HUDEP-2 (cell line): Measurements from ENCODE around the gene FER.
"Not testable (repeated sequence)": the region's sequence is repeated elsewhere in the genome, so short reads cannot be mapped to it uniquely, and the experiment has no call there.

ENCODE experiments used
- DNase-seq, 76 experiments: peaks; one replicate each; lab custom pipeline; 2025; ENCODE audit not compliant: unreplicated experiment in 76 of 76; lab: John Stamatoyannopoulos, UW

Gene FER

GRCh38 chr5:109027983-109028607 lies 280.4 kb downstream of the FER start:
- DNase-seq, result no peak

DNA sequence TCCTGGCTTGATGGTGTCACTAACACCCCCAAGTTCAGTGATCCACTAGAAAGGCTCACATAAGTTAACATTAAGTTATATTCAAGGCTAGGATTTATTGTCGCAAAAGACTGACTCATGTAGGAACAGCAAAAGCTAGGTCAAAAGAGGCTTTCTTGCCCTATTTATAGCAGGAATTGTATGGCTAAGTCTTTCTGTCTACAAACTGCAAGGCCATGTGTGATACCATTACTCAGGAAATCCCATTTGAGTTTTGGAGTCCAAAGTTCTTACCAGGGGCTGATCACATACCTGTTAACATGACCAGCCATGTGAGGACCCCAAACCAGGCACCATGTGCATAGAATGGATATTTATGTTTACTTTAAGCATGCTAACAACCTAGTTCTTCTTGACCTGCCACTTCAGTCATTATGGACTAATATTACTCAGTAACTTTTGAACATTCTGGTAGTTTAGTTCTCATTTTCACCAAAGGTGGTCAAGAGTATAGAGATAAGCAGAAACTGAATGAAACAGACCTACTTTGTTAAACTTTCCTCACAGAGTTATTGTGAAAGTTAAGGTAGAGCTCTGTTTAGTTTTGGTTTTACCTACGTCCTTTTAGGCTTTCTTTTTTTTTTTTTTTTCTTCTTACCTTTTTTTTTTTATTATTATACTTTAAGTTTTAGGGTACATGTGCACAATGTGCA lies 281.1 kb downstream of the FER start:
- DNase-seq, result no peak

GRCh38 chr5:109029847-109030246 lies 282.1 kb downstream of the FER start:
- no peak for DNase-seq

DNA sequence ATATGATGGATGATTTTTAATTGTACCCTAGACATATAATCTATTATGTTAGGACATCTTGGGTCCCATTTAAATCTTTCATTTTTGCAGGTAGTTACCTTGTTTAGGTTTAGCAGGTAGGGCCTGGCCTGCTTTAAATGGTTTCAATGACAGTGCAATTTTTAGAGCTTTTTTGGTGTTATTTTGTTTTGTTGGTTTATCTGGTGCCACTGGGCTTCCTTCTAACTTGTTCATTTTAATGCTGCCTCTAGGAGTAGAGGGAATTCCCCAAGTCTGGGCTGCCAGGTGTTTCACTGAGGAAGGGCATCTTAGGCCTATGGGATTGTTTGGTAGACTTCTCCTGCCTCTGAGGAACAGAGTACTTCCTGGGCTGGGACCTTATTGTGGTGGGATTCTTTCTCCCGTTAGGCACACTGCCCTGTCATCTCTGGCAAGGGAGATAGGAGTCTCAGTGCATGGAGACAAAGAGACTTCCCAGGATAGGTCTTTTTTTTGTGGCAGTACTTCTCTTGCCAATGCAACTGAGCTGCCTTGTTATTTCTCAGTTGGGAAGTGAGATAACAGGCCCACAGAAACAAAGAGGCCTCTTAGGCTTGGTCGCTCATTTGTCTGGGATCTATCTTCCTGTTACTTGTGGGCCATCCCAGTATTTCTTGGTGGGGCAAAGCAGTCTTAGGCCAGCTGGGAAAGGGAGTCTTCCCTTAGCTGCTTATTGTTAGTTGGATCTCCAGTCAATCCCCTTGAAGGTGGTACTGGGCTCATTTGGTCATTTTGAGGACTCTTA lies 282.9 kb downstream of the FER start:
- DNase-seq, result no peak

- no peak for DNase-seq
Measured at GRCh38 chr5:109034306-109034705, 286.6 kb downstream of the FER start.

DNA sequence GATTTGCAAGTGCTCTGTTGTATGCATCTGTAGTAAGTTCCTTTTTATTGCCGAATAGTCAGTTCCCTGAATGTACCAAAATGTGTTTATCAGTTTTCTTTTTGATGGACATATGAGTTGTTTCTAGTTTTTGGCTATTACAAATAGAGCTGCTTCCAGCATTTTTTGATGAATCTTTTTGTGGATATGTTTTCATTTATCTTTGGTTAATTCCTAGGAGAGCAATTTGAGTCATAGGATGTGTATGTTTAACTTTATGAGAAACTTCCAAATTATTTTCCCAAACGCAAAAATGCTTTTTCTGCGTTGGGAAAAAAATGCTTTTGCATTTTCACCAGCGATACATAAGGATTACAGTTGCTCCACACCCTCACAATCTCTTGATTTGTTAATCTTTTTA lies 287.7 kb downstream of the FER start:
- DNase-seq, result no peak

DNA sequence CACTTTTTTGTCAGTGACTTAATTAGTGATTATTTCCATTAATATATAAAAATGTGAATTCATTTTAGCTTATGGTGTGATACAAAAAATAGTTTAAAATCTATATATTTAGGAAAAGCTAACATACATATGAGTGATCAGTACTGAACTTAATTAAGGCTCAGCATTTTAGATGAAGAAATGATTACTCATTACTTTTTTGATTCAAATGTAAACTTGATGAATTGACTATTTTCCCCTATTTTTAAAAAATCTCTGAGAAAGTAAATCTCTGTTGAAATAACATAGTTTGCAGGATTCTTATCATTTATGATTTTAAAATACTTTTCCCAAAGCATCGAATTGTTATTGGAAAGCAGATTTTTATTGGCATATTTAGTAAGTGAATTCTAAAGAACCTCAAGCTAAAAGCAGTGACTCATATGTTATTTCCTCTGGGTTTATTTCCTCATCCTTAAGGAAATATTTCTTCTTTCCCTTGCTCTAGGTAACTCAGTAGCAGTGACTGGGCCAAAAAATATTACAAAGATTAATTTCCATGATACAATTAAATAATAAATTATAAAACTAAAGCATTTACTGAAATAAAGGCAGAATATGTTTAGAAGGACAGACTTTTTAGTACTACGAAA lies 290.6 kb downstream of the FER start:
- no peak for DNase-seq

GRCh38 chr5:109041317-109041716 lies 293.6 kb downstream of the FER start:
- no peak for DNase-seq

- no peak for DNase-seq
Measured at GRCh38 chr5:109045710-109046109, 298.0 kb downstream of the FER start.

DNA sequence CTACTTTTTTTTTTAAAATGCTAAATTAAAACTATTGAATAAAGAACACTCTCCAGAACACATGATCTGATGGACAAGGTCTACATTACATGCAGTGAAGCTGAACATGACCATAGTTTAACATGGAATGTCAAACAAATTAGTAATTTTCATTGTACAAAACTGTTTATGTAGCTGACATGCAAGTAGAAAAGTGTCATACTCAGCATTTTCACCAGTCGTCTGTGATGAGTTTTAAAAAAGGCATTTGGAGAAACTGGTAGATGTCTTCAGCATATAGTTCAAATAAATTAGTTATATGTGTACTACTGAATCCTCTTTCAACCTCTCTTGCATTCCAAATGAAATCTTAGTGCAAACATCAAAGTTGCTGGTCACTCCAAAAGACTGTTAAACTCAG lies 301.9 kb downstream of the FER start:
- no peak for DNase-seq

GRCh38 chr5:109050321-109050720 lies 302.6 kb downstream of the FER start:
- not testable (repeated sequence) for DNase-seq

GRCh38 chr5:109052216-109052615 lies 304.5 kb downstream of the FER start:
- DNase-seq, result not testable (repeated sequence)

DNA sequence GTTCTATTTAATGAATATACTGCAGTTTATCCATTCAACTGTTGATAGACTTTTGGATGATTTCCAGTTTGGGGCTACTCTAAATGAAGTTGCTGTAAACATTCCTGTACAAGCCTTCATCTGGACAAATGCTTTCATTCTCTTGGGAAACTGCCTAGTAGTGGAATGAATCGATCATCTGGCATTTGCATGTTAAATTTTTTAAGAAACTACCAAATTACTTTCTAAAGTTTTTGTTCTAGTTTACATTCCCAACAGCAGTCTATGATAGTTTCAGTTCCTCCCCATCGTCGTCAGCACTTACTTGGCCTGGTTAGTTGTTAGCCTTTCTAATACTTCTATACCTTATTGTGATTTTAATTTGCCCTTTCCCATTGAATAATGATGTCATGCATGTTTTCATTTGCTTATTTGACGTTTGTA lies 306.3 kb downstream of the FER start:
- no peak for DNase-seq

GRCh38 chr5:109060378-109061025 lies 312.8 kb downstream of the FER start:
- DNase-seq, result no peak

DNA sequence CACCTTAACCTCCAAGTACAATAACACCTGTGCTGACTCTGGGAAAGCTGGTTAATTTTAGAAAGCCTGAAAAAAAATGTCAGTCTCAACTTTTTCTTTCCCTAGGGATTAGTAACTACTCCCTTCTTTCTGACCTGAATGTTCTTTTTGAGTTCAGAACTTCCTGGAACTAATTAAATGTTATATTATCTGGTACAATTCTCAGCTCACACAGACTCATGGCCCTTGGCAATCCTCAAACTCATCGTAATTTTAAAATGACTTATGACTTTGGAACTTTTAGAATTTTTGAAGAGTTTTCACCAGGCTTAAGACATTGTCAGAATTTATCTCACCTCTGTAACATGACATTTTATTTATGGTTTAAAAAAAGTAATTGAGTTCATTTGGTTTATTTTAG lies 315.0 kb downstream of the FER start:
- no peak for DNase-seq

GRCh38 chr5:109063223-109063622 lies 315.5 kb downstream of the FER start:
- no peak for DNase-seq

- DNase-seq, result no peak
Measured at GRCh38 chr5:109076741-109077140, 329.0 kb downstream of the FER start.

DNA sequence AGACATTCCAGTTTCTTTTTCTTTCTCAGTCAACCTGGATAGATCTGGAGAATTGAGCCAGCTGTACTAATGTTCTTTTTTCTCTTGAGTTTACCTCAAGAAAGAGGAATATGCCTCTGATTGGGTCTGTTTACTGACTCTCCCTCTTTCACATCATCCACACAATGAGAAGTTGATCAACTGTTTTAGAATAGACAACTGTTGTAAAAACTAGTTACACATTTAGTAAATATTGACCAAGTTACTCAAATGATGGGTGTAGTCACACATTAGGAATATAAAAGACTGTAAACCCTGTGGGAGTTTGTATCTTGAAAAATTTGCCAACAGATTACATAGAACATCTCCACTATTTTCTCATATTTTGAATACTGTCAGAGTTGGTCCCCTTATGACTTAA lies 330.8 kb downstream of the FER start:
- no peak for DNase-seq

GRCh38 chr5:109080481-109080880 lies 332.8 kb downstream of the FER start:
- DNase-seq, result no peak

DNA sequence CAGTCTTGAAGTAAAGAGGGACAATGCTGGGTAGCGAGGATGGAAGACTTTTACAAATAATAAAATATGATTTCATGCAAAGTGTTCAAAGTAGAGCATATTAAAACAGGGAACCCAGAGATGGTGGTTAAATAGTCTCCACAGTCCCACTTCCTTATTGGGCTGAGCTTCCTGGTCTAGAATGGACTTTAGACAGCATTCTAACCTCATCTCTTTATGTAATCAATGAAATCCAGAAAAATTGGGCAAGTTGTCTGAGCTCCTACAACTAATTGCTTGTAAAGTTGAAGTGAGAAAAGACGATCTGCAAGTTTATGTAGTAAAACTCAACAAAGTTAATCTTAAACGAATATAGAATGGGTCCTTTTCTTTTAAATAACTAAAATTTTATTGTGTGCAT lies 333.2 kb downstream of the FER start:
- no peak for DNase-seq

DNA sequence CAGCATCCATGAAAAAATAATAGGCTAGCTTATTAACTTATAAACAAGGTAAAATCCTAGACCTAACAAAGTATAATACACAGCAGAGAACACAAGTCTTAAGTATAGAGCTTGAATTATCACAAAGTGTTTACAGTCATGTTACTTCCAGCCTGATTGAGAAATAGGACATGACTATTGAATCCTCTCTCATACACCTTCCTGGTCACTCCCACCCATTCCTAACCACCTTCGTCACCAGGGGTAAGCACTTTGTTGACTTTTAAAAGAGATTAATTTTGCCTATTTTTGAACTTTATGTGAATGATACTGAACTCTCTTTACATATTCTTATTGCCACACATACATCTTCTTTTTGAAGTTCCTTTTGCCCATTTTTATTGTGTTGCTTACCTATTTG lies 336.2 kb downstream of the FER start:
- DNase-seq, result no peak
